Cortex of kidney (tissue), 1 donor: ENCODE results near the gene PHACTR3.
"Not testable (repeated sequence)": the region's sequence is repeated elsewhere in the genome, so short reads cannot be mapped to it uniquely, and the experiment has no call there.

Source experiments
- DNase-seq: peaks from one replicate; lab custom pipeline; 2025; lab: John Stamatoyannopoulos, UW

Gene PHACTR3

DNA sequence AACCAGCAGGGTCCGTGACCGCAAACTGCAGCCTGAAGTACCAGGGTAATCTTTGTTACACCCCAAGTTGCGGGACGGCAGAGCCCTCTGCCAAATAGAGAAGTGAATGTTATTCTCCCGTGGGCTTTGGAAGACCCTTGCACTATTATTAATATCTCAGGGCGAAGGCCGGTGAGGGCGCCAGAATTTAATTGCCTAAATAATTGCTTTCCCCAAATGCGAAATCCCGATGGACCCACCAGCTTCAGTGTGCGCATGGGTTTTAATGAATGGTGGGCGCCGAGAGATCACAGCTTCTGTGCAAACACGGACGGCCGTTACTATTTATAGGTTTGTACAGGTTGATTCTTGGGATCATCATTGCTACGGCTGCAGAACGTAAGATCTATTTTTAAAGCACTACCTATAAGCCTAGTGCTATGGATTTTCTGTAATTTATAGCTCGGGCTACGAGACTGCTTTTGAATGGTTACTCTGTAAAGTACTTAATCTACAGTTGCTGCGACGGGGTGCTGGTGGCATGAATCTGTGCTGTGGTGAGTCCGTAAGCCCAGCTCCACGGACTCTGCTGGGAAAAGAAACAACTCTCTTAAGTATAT is 15.2 kb upstream of the PHACTR3 start:
- no peak for DNase-seq

DNA sequence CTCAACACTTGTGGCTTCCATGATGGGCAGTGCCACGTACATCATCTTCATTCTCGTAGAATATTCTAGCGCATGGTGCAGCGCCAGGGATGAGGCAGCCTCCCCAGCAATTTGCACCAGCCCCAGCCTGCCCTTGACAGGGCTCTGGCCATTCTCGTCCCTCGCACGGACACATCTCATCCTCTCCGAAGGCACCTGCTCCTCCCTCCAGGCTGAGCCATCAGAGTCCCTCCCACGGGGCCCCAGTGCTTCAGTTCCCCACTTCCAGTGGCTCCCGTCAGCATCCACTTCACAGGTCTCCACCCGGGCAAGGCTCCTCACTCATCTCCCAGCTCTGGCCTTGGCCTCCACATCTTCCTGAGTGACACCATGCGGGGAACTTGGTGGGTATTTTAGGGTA is 13.3 kb upstream of the PHACTR3 start:
- no peak for DNase-seq

DNA sequence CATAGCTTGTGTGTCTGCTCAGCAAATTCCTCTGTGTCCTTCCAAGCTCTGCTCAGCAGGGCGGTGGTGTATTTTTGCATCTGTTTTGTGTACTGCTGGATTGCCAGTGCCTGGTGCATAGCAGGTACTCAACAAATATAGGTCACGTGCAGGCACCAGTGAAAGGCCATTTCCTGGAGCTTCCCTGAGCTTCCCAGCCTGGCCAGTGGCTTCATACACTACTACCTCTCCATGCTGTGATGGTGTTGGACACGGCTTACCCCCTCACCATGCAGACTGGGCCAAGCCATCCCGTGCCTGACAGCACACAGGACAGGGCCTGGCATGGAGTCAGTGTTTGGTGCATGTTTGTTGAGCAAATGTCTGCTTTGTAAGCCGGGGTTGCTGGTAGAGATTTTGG is 7.7 kb upstream of the PHACTR3 start:
- no peak for DNase-seq

DNA sequence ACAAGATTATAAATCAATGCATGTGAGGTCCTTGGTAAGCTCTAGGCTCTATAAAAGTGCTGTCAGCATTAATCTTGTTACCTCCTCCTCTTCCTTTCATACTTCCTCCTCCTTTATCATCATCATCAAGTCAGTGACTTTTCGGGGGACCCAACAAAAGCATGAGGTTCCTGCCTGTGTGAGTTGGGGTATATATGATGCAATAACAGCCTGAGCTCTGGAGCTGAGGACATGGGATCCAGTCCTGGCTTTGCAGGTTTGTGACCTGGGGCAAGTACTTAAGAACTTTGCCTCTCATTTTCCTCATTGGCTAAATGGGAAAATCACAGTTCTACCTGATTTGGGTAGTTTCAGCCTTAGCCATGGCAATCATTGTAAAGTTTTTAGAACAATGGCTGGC is 7.1 kb upstream of the PHACTR3 start:
- DNase-seq, result no peak

DNA sequence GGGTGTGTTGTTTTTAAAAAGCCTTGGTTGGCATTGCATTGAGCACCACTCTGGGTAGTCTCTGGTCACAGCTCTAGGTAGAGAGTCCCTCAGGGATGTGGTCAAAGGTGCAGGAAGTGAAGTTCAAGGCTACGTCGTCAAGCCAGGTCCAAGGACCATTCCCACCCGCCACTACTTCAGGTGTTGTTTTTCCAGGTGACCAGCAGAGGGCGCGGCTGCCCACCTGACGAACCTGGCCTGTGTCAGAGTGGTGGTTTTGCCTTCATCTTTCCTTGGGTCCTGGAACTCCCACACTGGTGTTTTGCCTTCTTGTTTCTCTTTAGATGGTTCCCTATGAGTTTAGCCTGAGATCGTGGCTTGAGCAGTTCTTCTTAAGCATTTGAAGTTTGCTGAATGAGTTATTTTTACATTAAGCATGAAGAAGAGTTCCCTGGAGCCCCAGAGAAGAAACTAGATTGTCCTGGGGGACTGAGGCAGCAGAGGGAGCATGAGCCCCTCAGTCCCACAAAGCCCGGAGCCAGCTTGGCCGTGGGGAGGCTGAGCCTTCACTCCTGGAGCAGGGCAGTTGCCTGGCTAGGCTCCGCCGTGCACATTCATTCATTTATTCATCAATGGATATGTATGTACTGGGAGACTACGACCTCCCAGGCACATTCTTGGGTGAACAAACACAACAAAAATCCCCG is 5.6 kb upstream of the PHACTR3 start:
- DNase-seq, result no peak

DNA sequence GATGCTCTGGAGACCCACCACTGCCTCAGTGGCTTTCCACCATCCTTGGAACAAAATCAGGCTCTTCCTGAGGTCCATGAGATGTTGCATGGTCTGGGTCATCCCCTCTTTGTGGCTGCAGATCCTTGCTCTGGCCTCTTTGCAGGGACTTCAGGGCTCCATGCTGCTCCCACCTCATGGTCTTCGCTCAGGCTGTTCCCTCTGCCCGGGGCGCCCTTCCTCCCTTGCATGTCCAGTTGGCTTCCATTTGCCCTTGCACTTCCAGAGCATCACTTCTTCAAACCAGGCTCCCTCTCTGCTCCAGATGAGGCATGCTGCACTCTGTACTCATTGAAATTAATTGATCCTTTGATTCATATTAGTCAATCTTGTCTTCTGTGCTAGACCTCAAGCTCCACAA is 4.4 kb upstream of the PHACTR3 start:
- no peak for DNase-seq

DNA sequence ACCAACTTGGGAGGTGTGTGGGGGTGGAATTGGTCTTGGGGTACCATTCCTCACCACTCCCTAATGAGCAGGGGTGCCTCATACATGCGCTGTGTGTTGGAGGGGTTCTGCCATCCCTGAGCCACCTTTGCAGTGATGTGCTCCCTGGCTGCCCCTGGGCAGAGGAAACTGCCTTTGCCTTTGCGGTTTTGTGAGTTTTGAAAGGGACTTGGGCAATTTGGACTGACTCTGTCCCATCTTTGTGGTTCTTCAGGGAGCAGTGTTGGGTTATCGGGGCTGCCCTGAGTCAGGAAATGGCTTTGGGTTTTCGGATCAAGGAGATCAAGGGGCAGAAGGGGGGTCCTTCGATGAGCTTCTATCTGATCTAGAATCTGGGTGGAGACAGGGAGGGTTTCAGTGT is 3.9 kb upstream of the PHACTR3 start:
- no peak for DNase-seq

DNA sequence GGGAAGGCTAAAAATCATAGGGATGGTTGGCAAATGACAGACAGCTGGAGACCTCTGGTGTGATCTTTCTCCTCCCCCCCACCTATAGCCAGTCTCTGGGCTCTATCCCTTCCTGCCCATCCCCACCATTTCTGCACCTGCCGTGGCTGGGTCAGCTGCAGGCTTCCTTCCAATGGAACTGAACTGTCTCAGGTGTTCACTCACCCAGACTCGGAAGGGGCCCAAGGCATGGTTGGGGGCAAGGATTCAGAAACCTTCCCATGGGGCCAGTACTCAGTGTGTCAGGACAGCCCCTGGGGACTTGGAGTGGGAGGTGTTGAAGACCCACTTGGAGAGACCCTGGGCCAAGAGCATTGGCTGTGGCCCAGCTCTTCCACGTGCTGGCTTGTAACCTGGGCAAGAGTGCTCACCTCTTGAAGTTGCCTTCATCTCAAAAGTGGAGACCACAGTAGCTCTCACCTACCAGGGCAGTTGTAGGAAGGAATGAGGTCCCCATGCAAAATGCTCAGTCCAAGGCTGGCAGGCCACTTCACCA is 1.7 kb upstream of the PHACTR3 start:
- DNase-seq, result no peak

DNA sequence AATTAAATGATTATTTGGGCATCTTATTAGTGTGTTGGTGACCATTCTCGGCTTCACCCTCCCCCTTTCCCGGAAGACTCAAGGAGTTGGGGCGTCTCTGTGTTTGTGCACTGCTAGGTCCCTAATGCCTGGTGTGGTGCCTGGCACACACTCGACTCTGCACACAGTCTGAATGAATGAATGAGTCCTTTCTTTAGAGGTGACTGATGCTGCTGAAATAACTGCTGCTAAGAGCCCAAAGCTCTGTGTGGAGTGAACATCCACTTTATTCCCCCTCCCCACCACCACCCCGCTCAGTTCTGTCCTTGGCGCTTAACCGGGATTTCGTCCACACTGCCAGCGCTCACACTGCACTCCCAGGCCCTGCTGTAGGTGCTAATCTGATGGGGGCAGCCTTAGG is 1.2 kb upstream of the PHACTR3 start:
- DNase-seq, result no peak

DNA sequence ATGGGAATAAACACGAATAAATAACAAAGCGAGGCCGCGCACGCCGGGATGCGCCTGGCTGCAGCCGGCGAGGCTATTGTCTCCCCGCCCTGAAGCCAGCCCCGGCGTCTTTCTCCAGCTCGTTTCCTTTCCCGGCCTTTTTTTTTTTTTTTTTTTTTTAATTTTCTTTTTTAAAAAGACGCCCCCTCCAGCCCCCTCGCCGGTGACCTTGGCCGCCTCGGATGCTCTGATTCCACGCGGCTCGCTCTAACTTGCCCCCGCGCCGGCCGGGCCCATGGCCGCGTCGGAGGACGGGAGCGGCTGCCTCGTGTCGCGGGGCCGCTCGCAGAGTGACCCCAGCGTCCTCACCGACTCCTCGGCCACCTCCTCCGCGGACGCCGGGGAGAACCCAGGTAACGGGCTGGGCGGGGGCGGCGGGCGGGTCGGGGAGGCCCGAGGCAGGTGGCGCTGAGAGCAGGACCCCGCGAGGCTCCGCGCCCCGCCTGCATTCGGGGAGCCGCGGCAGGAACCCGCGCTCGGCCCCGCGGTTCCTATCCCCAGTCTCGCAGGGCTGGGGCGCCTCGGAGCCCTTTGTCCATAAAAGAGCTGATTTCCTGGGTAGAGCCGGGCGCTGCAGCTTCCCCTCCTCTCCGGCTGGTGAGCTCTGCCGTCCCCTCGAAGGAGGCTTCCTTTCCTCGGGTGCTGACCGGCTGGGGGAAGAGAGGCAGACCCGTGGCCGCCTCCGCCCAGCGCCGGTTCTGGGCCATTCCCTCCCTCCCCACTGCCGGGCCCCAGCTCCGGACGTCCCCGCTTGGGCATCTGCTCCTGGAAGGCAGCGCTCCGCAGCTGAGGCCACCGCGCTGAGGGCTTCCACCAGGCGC is 631 bp downstream of the PHACTR3 start:
- DNase-seq, result no peak

DNA sequence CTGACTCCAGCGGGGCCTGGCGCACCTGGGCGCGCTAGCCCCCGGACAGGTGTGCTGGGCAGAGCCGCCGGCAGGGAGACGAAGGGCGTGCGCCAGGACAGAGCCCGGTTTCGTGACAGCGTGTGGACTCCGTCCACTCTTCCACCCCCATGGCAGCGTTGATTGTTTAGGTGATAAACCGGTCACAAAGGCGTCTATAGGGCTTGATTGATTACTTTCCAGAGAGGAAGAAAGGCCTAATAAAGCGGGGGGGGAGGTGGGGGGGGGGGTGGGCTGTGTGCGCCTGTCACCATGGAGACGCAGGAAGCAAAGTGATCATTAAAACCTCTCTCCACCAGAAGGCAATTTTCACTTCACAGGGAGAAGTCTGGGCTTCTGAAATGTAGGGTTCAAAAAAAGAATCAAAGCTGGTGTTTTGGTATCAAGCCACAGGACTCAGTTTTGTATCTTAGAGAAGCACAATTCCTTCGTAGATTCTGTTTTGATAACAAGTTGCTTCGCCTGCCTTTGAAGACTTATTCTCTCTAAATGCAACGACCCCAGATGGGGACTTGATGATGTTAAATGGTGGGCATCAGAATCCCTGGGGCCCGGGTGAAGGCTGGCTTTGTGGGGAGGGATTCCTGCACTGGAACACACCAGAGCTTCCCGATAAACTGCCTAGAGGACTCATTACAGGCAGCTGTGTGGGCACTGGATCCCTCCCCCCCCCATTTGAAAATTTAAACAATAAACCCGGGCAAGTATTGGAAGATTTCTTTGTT is 1.4 kb downstream of the PHACTR3 start:
- DNase-seq, result no peak

DNA sequence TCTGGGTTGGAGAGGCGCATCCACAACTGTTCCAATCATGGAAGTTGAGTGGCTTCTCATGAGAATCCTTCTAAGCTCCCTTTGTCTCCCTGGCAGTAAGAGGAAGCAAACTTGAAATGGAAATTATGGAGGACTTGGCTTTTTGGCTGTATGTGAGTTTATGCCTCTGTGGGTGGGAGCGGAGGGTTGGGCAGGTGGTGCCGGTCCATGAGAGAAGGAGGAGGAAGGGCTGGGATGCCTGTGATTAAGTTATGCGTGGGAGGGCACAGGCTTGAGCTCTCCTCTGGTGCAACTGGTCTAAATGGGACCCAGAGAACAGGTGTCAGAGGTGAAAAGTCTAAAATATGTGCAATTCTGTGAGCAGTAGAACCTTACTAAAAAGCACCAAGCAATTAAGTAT is 2.2 kb downstream of the PHACTR3 start:
- no peak for DNase-seq

DNA sequence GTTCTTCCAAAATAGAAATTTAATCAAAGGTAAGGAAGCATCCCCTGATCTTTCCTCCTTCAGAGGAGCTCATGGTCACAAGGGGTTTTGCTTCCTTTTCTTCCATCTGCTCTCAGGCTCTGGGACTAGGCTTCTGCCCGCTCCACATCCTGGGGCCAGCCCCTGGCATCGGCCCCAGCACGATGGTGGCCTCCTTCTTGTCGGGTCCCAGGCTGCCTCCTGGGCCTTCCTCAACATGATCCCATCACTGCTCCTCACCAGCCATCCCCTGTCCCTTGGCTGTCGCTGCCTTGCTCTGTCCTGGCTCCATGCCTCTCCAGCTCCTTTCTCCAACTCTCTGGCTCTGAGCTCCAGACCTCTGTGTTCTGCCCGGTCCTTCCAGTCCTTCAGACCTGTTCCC is 4.1 kb downstream of the PHACTR3 start:
- DNase-seq, result no peak

DNA sequence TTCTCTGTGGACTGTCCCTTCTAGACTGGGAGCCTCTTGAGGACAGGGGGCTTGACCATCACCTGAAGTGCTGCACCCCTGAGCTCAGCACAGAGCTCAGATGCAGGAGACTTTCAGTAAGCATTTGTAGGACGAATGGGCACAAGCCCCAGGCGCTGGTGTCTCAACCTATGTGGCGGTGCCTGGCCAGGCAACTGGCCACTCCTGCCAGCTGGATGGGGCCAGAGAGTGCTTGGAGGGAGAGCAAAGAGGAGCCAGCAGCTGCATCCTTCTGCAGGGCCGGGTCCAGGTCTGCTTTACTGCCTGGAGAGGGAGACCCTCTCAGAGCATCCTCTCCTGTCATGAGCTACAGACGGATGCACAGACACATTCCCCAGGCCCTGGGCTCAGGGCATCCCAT is 4.5 kb downstream of the PHACTR3 start:
- no peak for DNase-seq

DNA sequence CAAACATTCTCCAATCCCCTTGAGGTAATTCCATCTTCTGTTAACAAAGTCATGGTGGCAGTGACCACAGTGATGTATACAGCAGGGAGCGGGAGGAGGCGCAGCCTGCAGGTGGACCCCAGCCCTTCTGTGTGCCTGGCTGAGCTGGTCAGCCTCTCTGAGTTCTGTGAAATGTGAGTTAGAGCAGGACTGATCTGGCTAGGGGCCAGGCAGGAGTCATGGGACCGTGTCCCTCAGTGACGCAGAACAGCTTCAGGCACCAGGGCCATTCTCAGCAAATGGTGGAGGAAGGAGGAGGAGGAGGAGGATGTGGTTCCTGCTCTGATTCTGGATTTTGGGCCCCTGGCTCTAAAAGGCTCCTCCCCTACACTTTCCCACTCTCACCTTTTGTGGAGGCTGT is 6.9 kb downstream of the PHACTR3 start:
- DNase-seq, result no peak

DNA sequence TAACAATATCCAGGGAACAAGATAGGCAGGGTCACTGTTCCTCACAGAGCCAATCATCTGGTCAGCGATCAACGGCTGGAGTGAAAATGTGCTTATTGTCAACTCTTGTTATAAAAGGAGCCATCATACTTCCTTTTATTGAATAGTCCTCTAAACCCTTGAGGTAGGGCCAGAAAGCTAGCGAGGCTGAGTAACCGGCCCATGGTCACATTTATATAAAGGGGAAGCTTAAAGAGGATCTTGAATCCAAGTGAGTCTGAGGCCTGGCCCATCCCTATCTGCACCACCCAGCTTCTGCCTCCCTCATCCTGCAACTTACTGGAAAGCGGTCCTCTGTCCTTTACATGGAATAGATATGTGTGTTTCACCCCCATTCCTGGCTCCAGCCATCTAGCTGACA is 9.5 kb downstream of the PHACTR3 start:
- no peak for DNase-seq

DNA sequence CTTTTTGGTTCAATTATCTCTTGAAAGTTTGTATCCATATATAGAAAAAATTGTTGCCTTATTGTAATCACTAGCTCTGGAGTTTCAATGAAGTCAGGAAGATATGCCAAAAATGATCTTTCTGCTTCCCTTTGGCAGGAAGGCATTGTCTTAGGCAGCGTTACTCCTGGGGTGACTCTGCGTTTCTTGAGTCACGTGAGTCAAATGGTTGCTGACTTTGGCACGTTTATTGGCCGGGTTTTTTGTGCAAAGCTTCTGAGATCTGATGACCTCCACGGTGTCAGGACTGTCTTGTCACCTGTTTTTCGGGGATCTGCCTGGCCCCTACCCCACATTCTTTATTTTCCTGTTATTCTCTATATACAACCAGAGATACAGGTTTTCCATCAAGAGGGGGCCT is 10.4 kb downstream of the PHACTR3 start:
- DNase-seq, result no peak

DNA sequence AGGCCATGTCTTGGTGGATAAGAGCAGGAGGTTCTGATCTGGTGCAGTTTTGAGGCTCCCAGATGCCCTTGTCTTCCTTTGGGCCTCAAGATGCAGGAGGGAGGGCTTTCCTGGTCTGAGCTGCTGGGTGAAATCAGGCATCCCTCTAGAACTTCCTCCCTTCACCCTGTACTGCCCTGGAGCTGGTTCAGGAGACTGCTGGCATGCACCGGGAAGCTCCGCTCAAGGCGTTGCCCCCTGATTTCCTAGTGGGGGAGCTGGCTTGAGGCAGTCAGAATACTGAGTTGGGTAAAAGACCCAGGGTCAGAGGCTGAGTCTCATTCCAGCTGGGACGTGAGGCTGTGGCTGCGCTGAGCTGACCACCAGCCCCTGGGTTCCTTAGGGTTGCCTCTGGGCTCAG is 12.0 kb downstream of the PHACTR3 start:
- DNase-seq, result no peak

DNA sequence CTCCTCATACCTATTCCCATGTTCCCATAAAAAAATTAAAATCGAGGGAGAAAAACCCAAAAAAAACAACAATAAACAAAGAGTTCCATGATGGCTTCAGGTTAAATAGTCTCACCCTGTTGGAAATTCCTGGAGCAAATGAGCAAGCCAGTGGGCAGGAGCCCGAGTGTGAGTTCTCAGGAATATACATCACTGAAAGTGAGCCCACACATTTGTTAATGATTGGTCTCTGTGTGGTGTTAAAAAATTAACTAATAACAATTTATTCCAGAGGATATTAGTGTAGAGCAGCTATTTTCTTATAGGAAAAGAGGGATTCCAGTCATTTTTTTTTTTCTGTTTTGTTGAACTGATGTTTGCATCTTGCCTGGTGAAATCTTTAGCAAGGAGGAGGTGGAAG is 12.9 kb downstream of the PHACTR3 start:
- no peak for DNase-seq

DNA sequence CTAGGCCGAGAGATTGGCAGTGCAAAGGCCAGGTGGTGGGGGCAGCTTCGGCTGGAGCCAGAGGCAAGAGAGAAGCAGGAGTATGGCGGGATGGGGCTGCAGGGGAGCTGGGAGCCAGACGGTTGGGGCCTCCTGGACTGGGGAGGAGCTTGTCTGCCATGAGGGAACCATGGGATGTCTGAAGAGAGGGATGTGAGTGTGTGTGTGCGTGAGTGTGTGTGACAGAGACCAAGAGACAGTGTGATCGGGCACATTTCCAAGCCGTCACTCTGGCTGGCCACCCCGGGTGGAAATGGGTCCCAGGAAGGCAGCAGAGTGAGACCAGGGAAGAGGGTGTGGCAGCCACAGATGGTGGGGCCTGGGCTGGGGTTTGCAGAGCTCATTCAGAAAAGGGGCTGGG is 13.8 kb downstream of the PHACTR3 start:
- DNase-seq, result no peak

DNA sequence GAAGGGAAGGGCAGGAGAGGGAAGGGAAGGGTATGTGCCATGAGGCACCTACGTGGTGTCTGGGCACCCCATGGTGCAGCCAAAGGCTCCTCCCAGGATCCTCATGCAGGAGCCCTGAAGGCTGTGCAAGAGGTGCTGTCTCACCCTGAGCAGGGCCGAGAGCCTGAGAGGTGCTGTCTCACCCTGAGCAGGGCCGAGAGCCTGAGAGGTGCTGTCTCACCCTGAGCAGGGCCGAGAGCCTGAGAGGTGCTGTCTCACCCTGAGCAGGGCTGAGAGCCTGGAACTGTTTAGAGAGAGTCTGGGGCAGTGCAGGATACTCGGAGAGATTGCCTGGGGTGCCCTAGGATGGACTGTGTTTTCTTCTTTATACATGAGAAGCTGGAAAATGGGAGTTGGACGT is 14.2 kb downstream of the PHACTR3 start:
- DNase-seq, result not testable (repeated sequence)

DNA sequence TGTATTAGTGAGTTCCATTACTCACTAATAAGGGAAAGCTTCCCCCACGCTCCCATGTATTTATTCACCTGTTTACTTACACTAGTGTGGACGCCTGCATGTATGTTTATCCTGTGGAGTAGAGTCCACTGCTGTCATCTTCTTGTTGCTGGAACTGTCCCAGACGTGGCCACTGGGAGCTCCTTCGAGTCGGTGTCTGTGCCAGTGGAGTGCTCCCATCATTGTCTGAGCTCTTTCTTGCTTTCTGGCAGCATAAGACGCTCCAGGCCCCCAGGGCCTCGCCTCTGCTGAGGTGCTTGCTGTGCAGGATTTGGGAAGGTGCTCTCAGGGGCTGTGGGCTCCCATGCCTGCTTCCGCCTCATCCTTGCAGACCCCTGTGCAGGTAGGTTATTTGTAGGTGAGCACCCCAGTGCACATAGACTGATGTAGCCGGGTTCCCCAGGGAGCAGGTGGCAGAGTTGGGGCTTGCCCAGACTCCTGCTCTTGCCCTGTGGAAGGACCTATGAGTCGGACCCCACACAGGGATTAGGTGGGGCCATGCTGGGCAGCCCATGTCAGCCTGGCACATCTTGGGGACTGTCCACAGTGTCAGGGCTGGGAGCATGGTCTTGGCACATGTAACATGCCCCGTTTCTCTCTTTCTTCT is 16.6 kb downstream of the PHACTR3 start:
- no peak for DNase-seq
